Neuronal stem cell (in vitro differentiated cells): Measurements from ENCODE around the gene SHC3.

Source experiments
- DNase-seq: peaks from one replicate; pipeline ENCODE4 v3.0.0-alpha.2; 2013; ENCODE audit warnings: low spot score
- H2AFZ ChIP-seq: one replicate; pipeline ENCODE4 v1.6.1; 2013; ENCODE audit warnings: mild to moderate bottlenecking, low read length, inconsistent platforms
- H2AK5ac ChIP-seq: 2 replicates; pipeline ENCODE4 v1.6.1; 2013; ENCODE audit warnings: low read depth, mild to moderate bottlenecking, inconsistent platforms, low read length, moderate library complexity, mixed read lengths
- H2BK120ac ChIP-seq: 2 replicates; pipeline ENCODE4 v1.6.1; 2013; ENCODE audit warnings: low read depth, mild to moderate bottlenecking, inconsistent platforms, low read length, moderate library complexity, mixed read lengths
- H2BK12ac ChIP-seq: one replicate; pipeline ENCODE4 v1.6.1; 2013; ENCODE audit warnings: low read length, inconsistent platforms
- H2BK15ac ChIP-seq: 2 replicates; pipeline ENCODE4 v1.6.1; 2013; ENCODE audit warnings: mild to moderate bottlenecking, low read length, inconsistent platforms, mixed read lengths
- H2BK5ac ChIP-seq: one replicate; pipeline ENCODE4 v1.6.1; 2013; ENCODE audit warnings: inconsistent platforms, mild to moderate bottlenecking, low read length, moderate library complexity
- H3K14ac ChIP-seq: one replicate; pipeline ENCODE4 v1.6.1; 2013; ENCODE audit warnings: low read length, inconsistent platforms
- H3K18ac ChIP-seq: 2 replicates; pipeline ENCODE4 v1.6.1; 2013; ENCODE audit warnings: low read length, inconsistent platforms
- H3K23ac ChIP-seq: 2 replicates; pipeline ENCODE4 v1.6.1; 2013; ENCODE audit warnings: low read depth, mild to moderate bottlenecking, mixed read lengths, low read length, inconsistent platforms; ENCODE audit not compliant: poor library complexity
- H3K27ac ChIP-seq: replicated peaks from 3 replicates; pipeline ENCODE4 v1.5.1; 2013; ENCODE audit warnings: low read length, inconsistent platforms
- H3K27me3 ChIP-seq, 3 experiments: 2 replicates each; pipeline ENCODE4 v1.6.1; 2013; ENCODE audit warnings: low read length in 3 of 3, mild to moderate bottlenecking in 2 of 3, inconsistent platforms in 1 of 3, low read depth in 1 of 3, mixed read lengths in 1 of 3, moderate library complexity in 1 of 3; ENCODE audit not compliant: control insufficient read depth in 3 of 3, insufficient read depth in 3 of 3
- H3K36me3 ChIP-seq, 2 donors: replicated peaks in 1 of 2; 2 replicates each; pipeline ENCODE4 v1.6.1; 2013; ENCODE audit warnings: low read length in 2 of 2; ENCODE audit not compliant: control insufficient read depth in 2 of 2, insufficient read depth in 2 of 2
- H3K4ac ChIP-seq: 2 replicates; pipeline ENCODE4 v1.6.1; 2013; ENCODE audit warnings: inconsistent platforms, mild to moderate bottlenecking, low read length, moderate library complexity
- H3K4me1 ChIP-seq, 2 donors: 1 replicate in 1 of 2; 2 replicates in 1 of 2; pipeline ENCODE4 v1.6.1; 2013; ENCODE audit warnings: low read length in 2 of 2, low read depth in 1 of 2; ENCODE audit not compliant: control insufficient read depth in 2 of 2, insufficient read depth in 1 of 2
- H3K4me2 ChIP-seq: one replicate; pipeline ENCODE4 v1.6.1; 2013; ENCODE audit warnings: mild to moderate bottlenecking, low read length, inconsistent platforms; ENCODE audit not compliant: insufficient read depth, poor library complexity, severe bottlenecking
- H3K4me3 ChIP-seq, 2 donors: 2 replicates each; pipeline ENCODE4 v1.5.1; 2013; ENCODE audit warnings: low read length in 2 of 2, mild to moderate bottlenecking in 2 of 2, inconsistent platforms in 1 of 2, moderate library complexity in 1 of 2
- H3K79me1 ChIP-seq: one replicate; pipeline ENCODE4 v1.6.1; 2013; ENCODE audit warnings: low read depth, mild to moderate bottlenecking, inconsistent platforms, low read length, moderate library complexity
- H3K9ac ChIP-seq: one replicate; pipeline ENCODE4 v1.6.1; 2013; ENCODE audit warnings: mild to moderate bottlenecking, low read depth, low read length, inconsistent platforms; ENCODE audit not compliant: poor library complexity
- H3K9me3 ChIP-seq, 2 donors: replicated peaks in 1 of 2; 2 replicates each; pipeline versions ENCODE3 to v1.6.1; 2013; ENCODE audit warnings: low read length in 2 of 2, mild to moderate bottlenecking in 2 of 2, inconsistent platforms in 1 of 2, low read depth in 1 of 2, mixed read lengths in 1 of 2, moderate library complexity in 1 of 2; ENCODE audit not compliant: control insufficient read depth in 2 of 2, insufficient read depth in 1 of 2
- H4K8ac ChIP-seq: one replicate; pipeline ENCODE4 v1.6.1; 2013; ENCODE audit warnings: low read depth, mild to moderate bottlenecking, inconsistent platforms, low read length, moderate library complexity
- H4K91ac ChIP-seq: one replicate; pipeline ENCODE4 v1.6.1; 2013; ENCODE audit warnings: low read length, low read depth, mild to moderate bottlenecking, inconsistent platforms; ENCODE audit not compliant: poor library complexity
- WGBS, 2 donors: extraction: QIAGEN DNeasy Blood & Tissue Kit; methylation state at CpG; one replicate each; pipeline ENCODE4 v1.1.7; 2013; ENCODE audit warnings: missing lambda C conversion rate in 2 of 2, mixed read lengths in 1 of 2; ENCODE audit not compliant: insufficient read length in 2 of 2, insufficient replicate concordance in 1 of 2; ENCODE audit errors: extremely low coverage in 2 of 2; 5-methylcytosine and 5-hydroxymethylcytosine counted together

SHC3 gene

DNA sequence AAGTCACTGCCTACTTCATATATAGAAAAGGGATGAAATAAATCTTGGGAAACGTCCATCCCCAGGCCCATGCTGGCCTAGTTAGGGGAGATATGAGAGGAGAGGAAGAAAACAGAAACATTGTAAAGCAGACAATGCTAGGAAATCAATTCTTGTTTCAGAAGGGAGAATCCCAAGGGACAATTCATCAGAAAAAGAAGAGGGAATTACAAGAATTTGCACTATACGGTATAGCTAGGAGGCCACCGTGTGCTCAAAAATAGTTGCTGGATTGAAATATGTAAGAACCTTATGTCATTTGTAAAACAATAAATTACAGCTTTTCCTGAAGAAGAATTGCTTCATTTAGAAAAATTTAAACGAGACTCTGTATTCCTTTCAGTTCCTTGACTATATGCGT is 8.3 kb upstream of the SHC3 start:
- Histone ChIP-seq H3K23ac (no peak overlapping the region), H3K27ac (no peak overlapping the region), H3K4ac (no peak overlapping the region), H3K79me1 (no peaks in the 10 kb centered on the region), H3K4me2 (no peak overlapping the region), H2BK120ac (no peak overlapping the region), H4K91ac (no peak overlapping the region), H3K4me1 (peaks cover 2 to 6% of the 10 kb centered on the region in 2 donors), H4K8ac (no peak overlapping the region), H3K9me3 (no peaks in the 10 kb centered on the region), H3K14ac (no peak overlapping the region), H2BK5ac (no peak overlapping the region), H3K27me3 (no peaks in the 10 kb centered on the region), H2AFZ (no peak overlapping the region), H3K4me3 (no peak overlapping the region), H3K9ac (no peak overlapping the region), H3K36me3 (no peaks in the 10 kb centered on the region), H2BK15ac (no peak overlapping the region), H2BK12ac (no peak overlapping the region), H3K18ac (no peak overlapping the region), H2AK5ac (no peak overlapping the region)
- WGBS, 2 donors, result no CpG with 5 or more reads among the region's 5 CpGs
- no peak for DNase-seq

DNA sequence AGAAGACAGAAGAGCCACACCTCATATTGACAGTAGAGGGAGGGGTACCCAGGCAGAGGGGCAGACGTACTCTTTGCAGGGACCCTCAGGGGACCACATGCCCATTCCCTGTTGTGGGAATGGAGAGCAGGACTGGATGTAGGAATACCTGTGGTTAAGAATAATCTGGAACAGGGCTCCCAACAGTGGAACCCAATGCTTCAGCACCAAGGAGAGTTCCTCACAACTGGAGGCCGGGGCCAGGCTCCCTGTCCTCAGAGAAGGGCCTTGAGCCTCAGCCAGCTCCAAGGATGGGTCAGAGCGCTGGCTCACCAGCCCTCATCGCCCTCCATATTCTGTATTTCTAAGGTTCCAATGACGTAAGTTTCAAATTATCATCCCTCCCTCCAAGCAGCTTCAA is 7.4 kb upstream of the SHC3 start:
- WGBS, 2 donors, result no CpG with 5 or more reads among the region's 5 CpGs
- H3K27ac ChIP-seq, result no peak overlapping the region

GRCh38 chr9:89183146-89183545 is 4.5 kb upstream of the SHC3 start:
- H4K91ac ChIP-seq, result no peak overlapping the region
- no peak overlapping the region for H2AK5ac ChIP-seq
- H2BK120ac ChIP-seq, result no peak overlapping the region
- H2BK5ac ChIP-seq, result no peak overlapping the region
- H4K8ac ChIP-seq, result no peak overlapping the region
- no peak overlapping the region for H3K14ac ChIP-seq
- H2BK12ac ChIP-seq, result no peak overlapping the region
- no peaks in the 10 kb centered on the region for H3K27me3 ChIP-seq
- no peak overlapping the region for H3K4me3 ChIP-seq
- no peak overlapping the region for H3K27ac ChIP-seq
- WGBS, 2 donors, result no CpG with 5 or more reads among the region's 3 CpGs
- H3K36me3 ChIP-seq, result no peaks in the 10 kb centered on the region
- H3K79me1 ChIP-seq, result no peaks in the 10 kb centered on the region
- H3K4ac ChIP-seq, result no peak overlapping the region
- no peak overlapping the region for H2AFZ ChIP-seq
- H3K9me3 ChIP-seq, result no peaks in the 10 kb centered on the region
- peaks cover 10 to 16% of the 10 kb centered on the region in 2 donors for H3K4me1 ChIP-seq
- no peak overlapping the region for H3K23ac ChIP-seq
- DNase-seq, result no peak
- H3K9ac ChIP-seq, result no peak overlapping the region
- H3K18ac ChIP-seq, result no peak overlapping the region
- no peak overlapping the region for H3K4me2 ChIP-seq
- no peak overlapping the region for H2BK15ac ChIP-seq

More for the DNA sequence above, 7.4 kb upstream of the SHC3 start:
- Histone ChIP-seq H2BK12ac (no peak overlapping the region), H2BK120ac (no peak overlapping the region), H3K4me2 (no peak overlapping the region), H3K4me1 (peaks cover 8% of the 10 kb centered on the region in 2 donors), H3K79me1 (no peaks in the 10 kb centered on the region), H2AFZ (no peak overlapping the region), H3K18ac (no peak overlapping the region), H3K36me3 (no peaks in the 10 kb centered on the region), H4K91ac (no peak overlapping the region), H3K23ac (no peak overlapping the region), H3K9ac (no peak overlapping the region), H2BK15ac (no peak overlapping the region), H3K27me3 (no peaks in the 10 kb centered on the region), H2AK5ac (no peak overlapping the region), H2BK5ac (no peak overlapping the region), H3K4ac (no peak overlapping the region), H4K8ac (no peak overlapping the region), H3K4me3 (no peak overlapping the region), H3K14ac (no peak overlapping the region), H3K9me3 (no peaks in the 10 kb centered on the region)
- DNase-seq, result peak; percentile 51

- no peak overlapping the region for H2AK5ac ChIP-seq
- no peaks in the 10 kb centered on the region for H3K9me3 ChIP-seq
- H3K4ac ChIP-seq, result no peak overlapping the region
- no peak overlapping the region for H3K4me3 ChIP-seq
- H3K27me3 ChIP-seq, result peaks cover 0 to 3% (median 0%) of the 10 kb centered on the region in 3 experiments
- H4K8ac ChIP-seq, result no peak overlapping the region
- no peak overlapping the region for H2BK12ac ChIP-seq
- no peak overlapping the region for H2BK5ac ChIP-seq
- no peak overlapping the region for H3K27ac ChIP-seq
- peaks cover 10 to 16% of the 10 kb centered on the region in 2 donors for H3K4me1 ChIP-seq
- no CpG with 5 or more reads among the region's 10 CpGs for WGBS, 2 donors
- H4K91ac ChIP-seq, result no peak overlapping the region
- H3K36me3 ChIP-seq, result no peaks in the 10 kb centered on the region
- no peaks in the 10 kb centered on the region for H3K79me1 ChIP-seq
- no peak overlapping the region for H3K18ac ChIP-seq
- no peak overlapping the region for H3K4me2 ChIP-seq
- no peak for DNase-seq
- no peak overlapping the region for H3K23ac ChIP-seq
- no peak overlapping the region for H2BK15ac ChIP-seq
- no peak overlapping the region for H2BK120ac ChIP-seq
- no peak overlapping the region for H3K9ac ChIP-seq
- H2AFZ ChIP-seq, result no peak overlapping the region
- H3K14ac ChIP-seq, result no peak overlapping the region
Observed at GRCh38 chr9:89182369-89182768, 3.8 kb upstream of the SHC3 start.
